Ovary (tissue), 9 donors: Measurements from ENCODE around the gene XPNPEP3. TPM values are rescaled to one million over a fixed set of nuclear protein-coding genes. Genes with fewer than 3 reads are reported as not detected.

ENCODE experiments used
- DNase-seq, 5 donors: peaks; one replicate each; pipeline ENCODE4 v3.0.0-alpha.2; 2019 to 2020
- H3K27ac ChIP-seq, 2 donors: fragments of 200-600 bp; one replicate each; pipeline versions ENCODE4 v1.5.1 to v1.8.0; 2019 to 2022
- H3K27me3 ChIP-seq: fragments of 200-600 bp; one replicate; pipeline ENCODE4 v1.8.0; 2022
- H3K36me3 ChIP-seq: fragments of 200-600 bp; sonication (generic); one replicate; pipeline ENCODE4 v1.5.1; 2019
- H3K4me1 ChIP-seq: one replicate; pipeline ENCODE4 v1.8.1; 2013; ENCODE audit warnings: mild to moderate bottlenecking, moderate library complexity; ENCODE audit not compliant: insufficient read depth
- H3K4me3 ChIP-seq: fragments of 200-600 bp; sonication (generic); one replicate; pipeline ENCODE4 v1.5.1; 2017
- H3K9me3 ChIP-seq, 2 donors: fragments of 200-600 bp in 1 of 2; sonication (generic) in 1 of 2; one replicate each; pipeline versions ENCODE4 v1.5.1 to v1.8.1; 2013 to 2019; ENCODE audit warnings: mild to moderate bottlenecking in 1 of 2, moderate library complexity in 1 of 2
- EP300 ChIP-seq: sonication (generic); formaldehyde crosslinking; IDR thresholded peaks from one replicate; pipeline ENCODE4 v1.6.1; 2017; ENCODE audit warnings: antibody characterized with exemption
- POLR2A ChIP-seq: fragments of 450-650 bp; IDR thresholded peaks from one replicate; pipeline ENCODE4 v1.6.1; 2017; ENCODE audit warnings: antibody characterized with exemption, mild to moderate bottlenecking, moderate library complexity
- WGBS, 3 donors: extraction: QIAGEN DNeasy Blood & Tissue Kit in 1 of 3; methylation state at CpG; one replicate each; pipeline versions ENCODE4 v1.1.5 to v1.1.7; 2013 to 2017; 5-methylcytosine and 5-hydroxymethylcytosine counted together
- intact Hi-C, 4 donors: fragments of 100-400 bp; cut with DNase I; formaldehyde crosslinking; loops; one replicate each; pipeline versions ENCODE4 v1.11.0 to v1.15.1; 2022 to 2023
- microRNA-seq, 3 donors: library from miRNA; unstranded; fragments of <30 nt; microRNA quantifications; one replicate each; pipeline versions ENCODE4 to v1.2.0, GENCODE V29; 2019 to 2020
- polyA plus RNA-seq, 2 donors: library from polyadenylated mRNA; stranded (reverse); fragments of 200-250 nt in 1 of 2; fragments of 350-450 nt in 1 of 2; fragmentation: Illumina TruSeq in 1 of 2; extraction: RNeasy Lipid Tissue Mini Kit (QIAGEN cat#74804) in 1 of 2; gene quantifications; one replicate each; pipeline ENCODE4 v1.2.3, GENCODE V29; 2013 to 2014
- small RNA-seq: library from RNA; depleted of rRNA; stranded (forward); fragments of <200 nt; gene quantifications from one replicate; pipeline ENCODE3, GENCODE V24; 2016
- total RNA-seq, 7 donors: library from RNA; depleted of rRNA in 2 of 7; stranded (reverse); fragments of >200 nt in 2 of 7; fragmentation: NEBNext Ultra II Directional in 3 of 7; extraction: Animal tissue kit (Norgen Biotek cat#: 25700) in 3 of 7; gene quantifications; one replicate each; pipeline versions ENCODE4 v1.1.0 to v1.2.4, GENCODE V29; 2016 to 2023
- TF ChIP-seq, protein P1 (sequence below), 3 donors: fragments of 450-650 bp in 2 of 3; fragments of 200-600 bp in 1 of 3; IDR thresholded peaks; one replicate each; pipeline versions ENCODE4 v1.5.1 to v1.8.0; 2016 to 2022; ENCODE audit warnings: antibody characterized with exemption in 3 of 3, mild to moderate bottlenecking in 1 of 3
- donor health status: DM: no; HTN: no; CAD: no; lungs with moderate emphysema.
- donor health status: DM: no; HTN: no; CAD: no.
- donor health status: Bipolar disorder and iron deficiency.
- donor health status: DM: yes; HTN: yes; CAD: no.
- donor health status: DM: no; HTN: no; CAD: no.
- donor health status: DM: yes; HTN: yes; CAD: no.

XPNPEP3 gene
- total and polyA plus RNA-seq, 9 donors, result 7.4 to 28.8 (median 20.1) TPM

- Histone ChIP-seq H3K27ac (no peak overlapping the region), H3K36me3 (no peaks in the 10 kb centered on the region), H3K27me3 (no peaks in the 10 kb centered on the region), H3K4me1 (no peaks in the 10 kb centered on the region), H3K9me3 (no peaks in the 10 kb centered on the region), H3K4me3 (no peak overlapping the region)
- no peak for TF ChIP-seq POLR2A
- TF ChIP-seq, protein P1, sequence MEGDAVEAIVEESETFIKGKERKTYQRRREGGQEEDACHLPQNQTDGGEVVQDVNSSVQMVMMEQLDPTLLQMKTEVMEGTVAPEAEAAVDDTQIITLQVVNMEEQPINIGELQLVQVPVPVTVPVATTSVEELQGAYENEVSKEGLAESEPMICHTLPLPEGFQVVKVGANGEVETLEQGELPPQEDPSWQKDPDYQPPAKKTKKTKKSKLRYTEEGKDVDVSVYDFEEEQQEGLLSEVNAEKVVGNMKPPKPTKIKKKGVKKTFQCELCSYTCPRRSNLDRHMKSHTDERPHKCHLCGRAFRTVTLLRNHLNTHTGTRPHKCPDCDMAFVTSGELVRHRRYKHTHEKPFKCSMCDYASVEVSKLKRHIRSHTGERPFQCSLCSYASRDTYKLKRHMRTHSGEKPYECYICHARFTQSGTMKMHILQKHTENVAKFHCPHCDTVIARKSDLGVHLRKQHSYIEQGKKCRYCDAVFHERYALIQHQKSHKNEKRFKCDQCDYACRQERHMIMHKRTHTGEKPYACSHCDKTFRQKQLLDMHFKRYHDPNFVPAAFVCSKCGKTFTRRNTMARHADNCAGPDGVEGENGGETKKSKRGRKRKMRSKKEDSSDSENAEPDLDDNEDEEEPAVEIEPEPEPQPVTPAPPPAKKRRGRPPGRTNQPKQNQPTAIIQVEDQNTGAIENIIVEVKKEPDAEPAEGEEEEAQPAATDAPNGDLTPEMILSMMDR (IDR thresholded peaks at IDR 0.05), result no peak
- TF ChIP-seq EP300, result no peak
- WGBS, 3 donors, result 81 to 86% (median 83%) methylated on average over 8 of the region's 8 CpGs
- intact Hi-C loops, result no loop called here
- DNase-seq, result no peak
Observed at GRCh38 chr22:40979871-40980270, 122.9 kb downstream of the XPNPEP3 start.

Small RNA genes within 50 kb of the gene (microRNA-seq; reads per million reads assigned to microRNA genes)
- gene MIR4766, result 0.16 to 1.1 (median 0.71) reads per million in 3 donors

Small RNA genes within 50 kb of the gene (small RNA-seq; reads per million reads assigned to genes)
- gene MIR4766 (not detected), gene RF00017 (not detected), gene RNU6-379P (not detected)

Other genes starting within 250 kb of the XPNPEP3 start
- gene MRTFA, start 220.4 kb upstream of the XPNPEP3 start, total RNA-seq, result 10 to 100 TPM; 41.6 to 59.7 (median 55.0) TPM
- 10 to 100 TPM; 15.4 to 29.8 TPM for gene MRTFA, start 220.4 kb upstream of the XPNPEP3 start, polyA plus RNA-seq
- 1 to 10 TPM; 1.4 to 5.3 (median 2.3) TPM for gene MCHR1, start 177.7 kb upstream of the XPNPEP3 start, total RNA-seq
- gene MCHR1, start 177.7 kb upstream of the XPNPEP3 start, polyA plus RNA-seq, result 10 to 100 TPM in 1 of 2 donors, 1 to 10 TPM in 1; 5.3 to 18.1 TPM
- 10 to 100 TPM; 23.4 to 44.1 (median 31.6) TPM for gene SLC25A17, start 37.8 kb upstream of the XPNPEP3 start, total RNA-seq
- 10 to 100 TPM; 51.8 to 61.4 TPM for gene SLC25A17, start 37.8 kb upstream of the XPNPEP3 start, polyA plus RNA-seq
- gene ST13, start 509 bp upstream of the XPNPEP3 start, total RNA-seq, result 100 to 1,000 TPM; 243 to 935 (median 602) TPM
- 1,000 to 10,000 TPM in 1 of 2 donors, 100 to 1,000 TPM in 1; 650 to 1,503 TPM for gene ST13, start 509 bp upstream of the XPNPEP3 start, polyA plus RNA-seq
- not detected for gene DNAJB7, start 5.0 kb downstream of the XPNPEP3 start, total RNA-seq
- not detected for gene DNAJB7, start 5.0 kb downstream of the XPNPEP3 start, polyA plus RNA-seq
- gene RBX1, start 94.2 kb downstream of the XPNPEP3 start, total RNA-seq, result 10 to 100 TPM; 22.3 to 45.1 (median 38.7) TPM
- gene RBX1, start 94.2 kb downstream of the XPNPEP3 start, polyA plus RNA-seq, result 10 to 100 TPM; 34.4 to 42.8 TPM
- 10 to 100 TPM; 51.4 to 86.2 (median 71.9) TPM for gene EP300, start 235.4 kb downstream of the XPNPEP3 start, total RNA-seq
- gene EP300, start 235.4 kb downstream of the XPNPEP3 start, polyA plus RNA-seq, result 10 to 100 TPM; 23.6 to 57.9 TPM